HepG2 (cell line): Measurements from ENCODE around the gene BAMBI. TPM values are rescaled to one million over a fixed set of nuclear protein-coding genes. Genes with fewer than 3 reads are reported as not detected.

ENCODE experiments used
- HNRNPLL ChIP-seq: fragments of 200-400 bp; formaldehyde crosslinking; IDR thresholded peaks from 2 replicates; pipeline ENCODE4 v1.6.1; 2017; ENCODE audit warnings: mild to moderate bottlenecking, low read depth, low read length; ENCODE audit not compliant: poor library complexity, severe bottlenecking
- HOXA9 ChIP-seq: sonication (generic); formaldehyde crosslinking; IDR thresholded peaks from 2 replicates; pipeline ENCODE4 v1.8.1; 2022; ENCODE audit warnings: missing genetic modification reagents, mild to moderate bottlenecking, moderate library complexity, borderline replicate concordance
- POLR2AphosphoS5 ChIP-seq: IDR thresholded peaks from 2 replicates; pipeline ENCODE4 v1.6.1; 2012; ENCODE audit warnings: low read depth, low read length
- SKIL ChIP-seq: sonication (generic); formaldehyde crosslinking; IDR thresholded peaks from 2 replicates; pipeline ENCODE4 v1.8.0; 2022; ENCODE audit warnings: missing genetic modification reagents, mild to moderate bottlenecking, moderate library complexity, borderline replicate concordance
- STAG1 ChIP-seq: sonication (generic); formaldehyde crosslinking; IDR thresholded peaks from 2 replicates; pipeline ENCODE4 v1.4.0; 2020; ENCODE audit warnings: missing genetic modification reagents
- SYNCRIP ChIP-seq: fragments of 200-400 bp; formaldehyde crosslinking; IDR thresholded peaks from 2 replicates; pipeline ENCODE4 v1.6.1; 2018; ENCODE audit warnings: mild to moderate bottlenecking, low read depth, low read length; ENCODE audit not compliant: insufficient read depth
- TBX2 ChIP-seq: sonication (generic); formaldehyde crosslinking; IDR thresholded peaks from 2 replicates; pipeline ENCODE4 v1.5.0; 2020; ENCODE audit warnings: missing genetic modification reagents, mild to moderate bottlenecking, borderline replicate concordance
- TEF ChIP-seq: sonication (generic); formaldehyde crosslinking; IDR thresholded peaks from 2 replicates; pipeline ENCODE4 v1.5.0; 2020; ENCODE audit warnings: missing genetic modification reagents
- ZFP36 ChIP-seq: fragments of 150-350 bp; IDR thresholded peaks from 2 replicates; pipeline ENCODE4 v1.6.1; 2018; ENCODE audit warnings: borderline replicate concordance, low read length, low read depth; ENCODE audit not compliant: partially characterized antibody
- ZNF558 ChIP-seq: sonication (generic); formaldehyde crosslinking; IDR thresholded peaks from 2 replicates; pipeline ENCODE4 v1.9.0; 2022; ENCODE audit warnings: mild to moderate bottlenecking, missing genetic modification reagents, borderline replicate concordance
- polyA plus RNA-seq, 8 experiments: library from polyadenylated mRNA; depleted of rRNA in 3 of 8; stranded (reverse) in 7 of 8; unstranded in 1 of 8; fragments of >200 nt; fragmentation: Illumina TruSeq in 4 of 8; extraction: Trizol in 4 of 8; gene quantifications; 2 replicates each; pipeline versions ENCODE4 v1.2.1 to v1.2.3, GENCODE V29; 2011 to 2016; ENCODE audit warnings: low read depth in 4 of 8, missing spikeins in 1 of 8, mixed read lengths in 1 of 8; ENCODE audit not compliant: insufficient read depth in 1 of 8
- total RNA-seq, 5 experiments: library from RNA; depleted of rRNA; stranded (reverse); fragments of >200 nt; fragmentation: Illumina TruSeq; extraction: Trizol; gene quantifications; 2 replicates each; pipeline ENCODE4 v1.2.3, GENCODE V29; 2016; ENCODE audit warnings: low read depth in 1 of 5
- TF ChIP-seq, protein P1 (sequence below), 2 experiments: sonication (generic) in 1 of 2; formaldehyde crosslinking in 1 of 2; IDR thresholded peaks; 2 replicates each; pipeline versions ENCODE4 v1.4.0 to v1.6.1; 2018 to 2020; ENCODE audit warnings: missing genetic modification reagents in 2 of 2, borderline replicate concordance in 1 of 2, low read depth in 1 of 2, mild to moderate bottlenecking in 1 of 2, missing biosample characterization in 1 of 2
- TF ChIP-seq, protein P2 (sequence below), 2 experiments: fragments of 450-650 bp in 1 of 2; sonication (generic) in 1 of 2; formaldehyde crosslinking in 1 of 2; IDR thresholded peaks; 2 replicates each; pipeline versions ENCODE4 v1.6.1 to v1.8.0; 2016 to 2022; ENCODE audit warnings: antibody characterized with exemption in 1 of 2, mild to moderate bottlenecking in 1 of 2, missing genetic modification reagents in 1 of 2

Gene BAMBI
- total and polyA plus RNA-seq, 2 of the 13 experiments (the other 11 are each of a cell fraction or from before 2014, with no cell fraction given) = 12.0 to 23.6 TPM

- TF ChIP-seq, protein P1, sequence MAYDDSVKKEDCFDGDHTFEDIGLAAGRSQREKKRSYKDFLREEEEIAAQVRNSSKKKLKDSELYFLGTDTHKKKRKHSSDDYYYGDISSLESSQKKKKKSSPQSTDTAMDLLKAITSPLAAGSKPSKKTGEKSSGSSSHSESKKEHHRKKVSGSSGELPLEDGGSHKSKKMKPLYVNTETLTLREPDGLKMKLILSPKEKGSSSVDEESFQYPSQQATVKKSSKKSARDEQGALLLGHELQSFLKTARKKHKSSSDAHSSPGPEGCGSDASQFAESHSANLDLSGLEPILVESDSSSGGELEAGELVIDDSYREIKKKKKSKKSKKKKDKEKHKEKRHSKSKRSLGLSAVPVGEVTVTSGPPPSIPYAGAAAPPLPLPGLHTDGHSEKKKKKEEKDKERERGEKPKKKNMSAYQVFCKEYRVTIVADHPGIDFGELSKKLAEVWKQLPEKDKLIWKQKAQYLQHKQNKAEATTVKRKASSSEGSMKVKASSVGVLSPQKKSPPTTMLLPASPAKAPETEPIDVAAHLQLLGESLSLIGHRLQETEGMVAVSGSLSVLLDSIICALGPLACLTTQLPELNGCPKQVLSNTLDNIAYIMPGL (CRISPR knock-in tag; IDR thresholded peaks at IDR 0.05; ENCODE audit: borderline replicate concordance in 1 of 2, low read depth in 1 of 2) = peak in 1 of 2 experiments; percentile 68; a peak in 1 of 4 replicates
- TF ChIP-seq TEF (CRISPR knock-in tag) (0 out of 2 replicates have a peak, but pooled peaks have one; percentile 53), SKIL (CRISPR knock-in tag) (peak; percentile 42; the same call in 1 of the 2 replicates), ZFP36 (no peak), HNRNPLL (peak; percentile 94), ZNF558 (no peak), STAG1 (peak; percentile 77), POLR2AphosphoS5 (peak; percentile 93), SYNCRIP (no peak), HOXA9 (no peak), TBX2 (CRISPR knock-in tag) (peak; percentile 50; the same call in 1 of the 2 replicates)
- TF ChIP-seq, protein P2, sequence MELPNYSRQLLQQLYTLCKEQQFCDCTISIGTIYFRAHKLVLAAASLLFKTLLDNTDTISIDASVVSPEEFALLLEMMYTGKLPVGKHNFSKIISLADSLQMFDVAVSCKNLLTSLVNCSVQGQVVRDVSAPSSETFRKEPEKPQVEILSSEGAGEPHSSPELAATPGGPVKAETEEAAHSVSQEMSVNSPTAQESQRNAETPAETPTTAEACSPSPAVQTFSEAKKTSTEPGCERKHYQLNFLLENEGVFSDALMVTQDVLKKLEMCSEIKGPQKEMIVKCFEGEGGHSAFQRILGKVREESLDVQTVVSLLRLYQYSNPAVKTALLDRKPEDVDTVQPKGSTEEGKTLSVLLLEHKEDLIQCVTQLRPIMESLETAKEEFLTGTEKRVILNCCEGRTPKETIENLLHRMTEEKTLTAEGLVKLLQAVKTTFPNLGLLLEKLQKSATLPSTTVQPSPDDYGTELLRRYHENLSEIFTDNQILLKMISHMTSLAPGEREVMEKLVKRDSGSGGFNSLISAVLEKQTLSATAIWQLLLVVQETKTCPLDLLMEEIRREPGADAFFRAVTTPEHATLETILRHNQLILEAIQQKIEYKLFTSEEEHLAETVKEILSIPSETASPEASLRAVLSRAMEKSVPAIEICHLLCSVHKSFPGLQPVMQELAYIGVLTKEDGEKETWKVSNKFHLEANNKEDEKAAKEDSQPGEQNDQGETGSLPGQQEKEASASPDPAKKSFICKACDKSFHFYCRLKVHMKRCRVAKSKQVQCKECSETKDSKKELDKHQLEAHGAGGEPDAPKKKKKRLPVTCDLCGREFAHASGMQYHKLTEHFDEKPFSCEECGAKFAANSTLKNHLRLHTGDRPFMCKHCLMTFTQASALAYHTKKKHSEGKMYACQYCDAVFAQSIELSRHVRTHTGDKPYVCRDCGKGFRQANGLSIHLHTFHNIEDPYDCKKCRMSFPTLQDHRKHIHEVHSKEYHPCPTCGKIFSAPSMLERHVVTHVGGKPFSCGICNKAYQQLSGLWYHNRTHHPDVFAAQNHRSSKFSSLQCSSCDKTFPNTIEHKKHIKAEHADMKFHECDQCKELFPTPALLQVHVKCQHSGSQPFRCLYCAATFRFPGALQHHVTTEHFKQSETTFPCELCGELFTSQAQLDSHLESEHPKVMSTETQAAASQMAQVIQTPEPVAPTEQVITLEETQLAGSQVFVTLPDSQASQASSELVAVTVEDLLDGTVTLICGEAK (IDR thresholded peaks at IDR 0.05) = no peak
- TF ChIP-seq, protein P2 (CRISPR knock-in tag; IDR thresholded peaks at IDR 0.05) = 0 out of 2 replicates have a peak, but pooled peaks have one; percentile 32
These were observed at the start of gene BAMBI (continued) for GRCh38 chr10:28676968-28677887.
